Activated CD4-positive, alpha-beta T cell treated with anti-CD3 and anti-CD28 coated beads, Interleukin-2, amount 50 U/mL, for 4 hours (primary cell): Measurements from ENCODE around the gene HPS3.

Experiments
- DNase-seq, 2 experiments: peaks; one replicate each; pipeline ENCODE4 v3.0.0-alpha.2; 2020

HPS3 gene

GRCh38 chr3:149122721-149123578 is 6.5 kb upstream of the HPS3 start:
- no peak for DNase-seq

- no peak for DNase-seq
Measured at GRCh38 chr3:149128821-149129220, 617 bp upstream of the HPS3 start.

GRCh38 chr3:149131589-149131988 is 2.2 kb downstream of the HPS3 start:
- DNase-seq, result no peak

- DNase-seq, result no peak
Measured at GRCh38 chr3:149134575-149134974, 5.1 kb downstream of the HPS3 start.

GRCh38 chr3:149142682-149143081 is 13.2 kb downstream of the HPS3 start:
- DNase-seq, result no peak

- DNase-seq, result no peak
Measured at GRCh38 chr3:149145356-149145755, 15.9 kb downstream of the HPS3 start.

GRCh38 chr3:149145974-149146373 is 16.5 kb downstream of the HPS3 start:
- DNase-seq, result no peak

- no peak for DNase-seq
Measured at GRCh38 chr3:149150436-149150835, 21.0 kb downstream of the HPS3 start.

- no peak for DNase-seq
Measured at GRCh38 chr3:149151843-149152242, 22.4 kb downstream of the HPS3 start.

- no peak for DNase-seq
Measured at GRCh38 chr3:149152420-149152819, 23.0 kb downstream of the HPS3 start.

GRCh38 chr3:149153402-149153801 is 24.0 kb downstream of the HPS3 start:
- DNase-seq, result no peak

- DNase-seq, result no peak
Measured at GRCh38 chr3:149160754-149161300, 31.4 kb downstream of the HPS3 start.

GRCh38 chr3:149162007-149162406 is 32.6 kb downstream of the HPS3 start:
- DNase-seq, result no peak

GRCh38 chr3:149163066-149163465 is 33.6 kb downstream of the HPS3 start:
- no peak for DNase-seq

- DNase-seq, result no peak
Measured at GRCh38 chr3:149167898-149168297, 38.5 kb downstream of the HPS3 start.

GRCh38 chr3:149170672-149171071 is 41.2 kb downstream of the HPS3 start:
- DNase-seq, result no peak

- DNase-seq, result no peak
Measured at GRCh38 chr3:149174901-149175300, 45.5 kb downstream of the HPS3 start.

- no peak for DNase-seq
Measured at GRCh38 chr3:149177122-149177521, 47.7 kb downstream of the HPS3 start.

GRCh38 chr3:149179220-149179619 is 49.8 kb downstream of the HPS3 start:
- no peak for DNase-seq

GRCh38 chr3:149180057-149180573 is 50.7 kb downstream of the HPS3 start:
- no peak for DNase-seq

GRCh38 chr3:149181182-149181581 is 51.7 kb downstream of the HPS3 start:
- no peak for DNase-seq

GRCh38 chr3:149186219-149186618 is 56.8 kb downstream of the HPS3 start:
- DNase-seq, result no peak

GRCh38 chr3:149186721-149187120 is 57.3 kb downstream of the HPS3 start:
- DNase-seq, result no peak

GRCh38 chr3:149188494-149188893 is 59.1 kb downstream of the HPS3 start:
- no peak for DNase-seq
